K562 (cell line): ENCODE results near the gene IFI30. TPM values are rescaled to one million over a fixed set of nuclear protein-coding genes. Genes with fewer than 3 reads are reported as not detected.
A peak's percentile ranks its signal among the peaks of the same experiment; 100 is the strongest.

Source experiments
- ARID1B ChIP-seq: fragments of 450-650 bp; IDR thresholded peaks from 2 replicates; pipeline ENCODE4 v1.6.1; 2016; ENCODE audit warnings: antibody characterized with exemption, mild to moderate bottlenecking, inconsistent platforms
- BRD4 ChIP-seq: fragments of 200-600 bp; sonication (generic); IDR thresholded peaks from 2 replicates; pipeline ENCODE4 v1.6.1; 2017; ENCODE audit warnings: inconsistent platforms
- DACH1 ChIP-seq: fragments of 450-650 bp; IDR thresholded peaks from 2 replicates; pipeline ENCODE4 v1.6.1; 2018; ENCODE audit not compliant: partially characterized antibody
- ETV1 ChIP-seq: fragments of 450-650 bp; conservative IDR thresholded peaks from 2 replicates; pipeline ENCODE4 v1.6.1; 2016; ENCODE audit warnings: missing genetic modification characterization, control low read depth, low read depth, missing compliant biosample characterization
- EZH2 ChIP-seq: IDR thresholded peaks from 2 replicates; pipeline ENCODE4 v1.6.1; 2012; ENCODE audit warnings: low read depth, mild to moderate bottlenecking, inconsistent platforms, low read length, borderline replicate concordance
- GTF2E2 ChIP-seq: fragments of 200-800 bp; sonication (Bioruptor generic); IDR thresholded peaks from 2 replicates; pipeline ENCODE4 v1.6.1; 2016; ENCODE audit warnings: missing genetic modification characterization, missing compliant biosample characterization
- HLTF ChIP-seq: fragments of 450-650 bp; IDR thresholded peaks from 2 replicates; pipeline ENCODE4 v1.6.1; 2016
- MCM3 ChIP-seq: fragments of 450-650 bp; IDR thresholded peaks from 2 replicates; pipeline ENCODE4 v1.6.1; 2016
- MXI1 ChIP-seq: IDR thresholded peaks from 2 replicates; pipeline ENCODE4 v1.6.1; 2011; ENCODE audit warnings: low read depth, mild to moderate bottlenecking, improper control_type of control experiment, low read length
- PHF21A ChIP-seq: fragments of 450-650 bp; IDR thresholded peaks from 2 replicates; pipeline ENCODE4 v1.6.1; 2017; ENCODE audit warnings: low read depth, borderline replicate concordance
- PURB ChIP-seq: sonication (generic); formaldehyde crosslinking; IDR thresholded peaks from 2 replicates; pipeline ENCODE4 v1.9.0; 2021; ENCODE audit warnings: low read depth, mild to moderate bottlenecking, missing genetic modification reagents
- RBBP5 ChIP-seq: fragments of 200-600 bp; sonication (generic); IDR thresholded peaks from 2 replicates; pipeline ENCODE4 v1.6.1; 2012; ENCODE audit warnings: borderline replicate concordance, mild to moderate bottlenecking, low read length, control low read depth, inconsistent platforms; ENCODE audit not compliant: insufficient read depth, poor library complexity, severe bottlenecking
- RUNX1 ChIP-seq: sonication (generic); IDR thresholded peaks from 2 replicates; pipeline ENCODE4 v1.6.1; 2016; ENCODE audit warnings: antibody characterized with exemption, low read depth
- TOE1 ChIP-seq, 2 experiments: fragments of 450-650 bp in 1 of 2; sonication (generic) in 1 of 2; formaldehyde crosslinking in 1 of 2; IDR thresholded peaks; 2 replicates each; pipeline versions ENCODE4 v1.7.1 to v1.8.0; 2016 to 2022; ENCODE audit warnings: borderline replicate concordance in 2 of 2, mild to moderate bottlenecking in 2 of 2, antibody characterized with exemption in 1 of 2, inconsistent platforms in 1 of 2, low read depth in 1 of 2, missing genetic modification reagents in 1 of 2, moderate library complexity in 1 of 2
- ZFPM2 ChIP-seq: fragments of 250-450 bp; sonication (Bioruptor Pico); IDR thresholded peaks from 2 replicates; pipeline ENCODE4 v1.5.1; 2022; ENCODE audit warnings: mild to moderate bottlenecking
- ZNF174 ChIP-seq: fragments of 250-450 bp; sonication (Bioruptor Pico); IDR thresholded peaks from 2 replicates; pipeline ENCODE4 v1.4.0; 2020; ENCODE audit warnings: mild to moderate bottlenecking
- ZNF436 ChIP-seq: fragments of 250-450, 450-650 bp; sonication (Bioruptor Pico); formaldehyde crosslinking; IDR thresholded peaks from 2 replicates; pipeline ENCODE4 v1.7.0; 2020; ENCODE audit warnings: mild to moderate bottlenecking
- polyA plus RNA-seq, 8 experiments: library from polyadenylated mRNA; depleted of rRNA in 4 of 8; stranded (reverse) in 5 of 8; unstranded in 3 of 8; fragments of >200 nt; fragmentation: Nextera tagmentation in 2 of 8; fragmentation: Illumina TruSeq in 1 of 8; extraction: Ambion mirVana in 2 of 8; extraction: Trizol in 1 of 8; gene quantifications; 2 replicates each; pipeline versions ENCODE4 v1.2.1 to v1.2.3, GENCODE V29; 2011 to 2014; ENCODE audit warnings: inconsistent platforms in 1 of 8, missing spikeins in 1 of 8
- total RNA-seq, 7 experiments: library from RNA; depleted of rRNA in 6 of 7; stranded (reverse); fragments of >200 nt in 6 of 7; fragmentation: Illumina TruSeq in 2 of 7; extraction: Trizol in 2 of 7; gene quantifications; 2 replicates each; pipeline versions ENCODE4 v1.2.1 to v1.2.3, GENCODE V29; 2011 to 2021; ENCODE audit warnings: low replicate concordance in 1 of 7
- TF ChIP-seq, protein P1 (sequence below): fragments of 450-650 bp; IDR thresholded peaks from 2 replicates; pipeline ENCODE4 v1.7.1; 2018; ENCODE audit warnings: mild to moderate bottlenecking, low read depth; ENCODE audit not compliant: partially characterized antibody
- TF ChIP-seq, protein P2 (sequence below): fragments of 450-650 bp; IDR thresholded peaks from 2 replicates; pipeline ENCODE4 v1.6.1; 2017; ENCODE audit warnings: antibody characterized with exemption
- TF ChIP-seq, protein P3 (sequence below): fragments of 450-650 bp; IDR thresholded peaks from 2 replicates; pipeline ENCODE4 v1.6.1; 2016; ENCODE audit warnings: missing biosample characterization, missing genetic modification characterization
- TF ChIP-seq, protein P4 (sequence below): fragments of 250-450 bp; sonication (Bioruptor Pico); IDR thresholded peaks from 2 replicates; pipeline ENCODE4 v1.5.0; 2022; ENCODE audit warnings: mild to moderate bottlenecking

IFI30 gene
- total and polyA plus RNA-seq, 9 of the 15 experiments (the other 6 are each of a cell fraction or from before 2014, with no cell fraction given), result 63.7 to 430 (median 109) TPM

DNA sequence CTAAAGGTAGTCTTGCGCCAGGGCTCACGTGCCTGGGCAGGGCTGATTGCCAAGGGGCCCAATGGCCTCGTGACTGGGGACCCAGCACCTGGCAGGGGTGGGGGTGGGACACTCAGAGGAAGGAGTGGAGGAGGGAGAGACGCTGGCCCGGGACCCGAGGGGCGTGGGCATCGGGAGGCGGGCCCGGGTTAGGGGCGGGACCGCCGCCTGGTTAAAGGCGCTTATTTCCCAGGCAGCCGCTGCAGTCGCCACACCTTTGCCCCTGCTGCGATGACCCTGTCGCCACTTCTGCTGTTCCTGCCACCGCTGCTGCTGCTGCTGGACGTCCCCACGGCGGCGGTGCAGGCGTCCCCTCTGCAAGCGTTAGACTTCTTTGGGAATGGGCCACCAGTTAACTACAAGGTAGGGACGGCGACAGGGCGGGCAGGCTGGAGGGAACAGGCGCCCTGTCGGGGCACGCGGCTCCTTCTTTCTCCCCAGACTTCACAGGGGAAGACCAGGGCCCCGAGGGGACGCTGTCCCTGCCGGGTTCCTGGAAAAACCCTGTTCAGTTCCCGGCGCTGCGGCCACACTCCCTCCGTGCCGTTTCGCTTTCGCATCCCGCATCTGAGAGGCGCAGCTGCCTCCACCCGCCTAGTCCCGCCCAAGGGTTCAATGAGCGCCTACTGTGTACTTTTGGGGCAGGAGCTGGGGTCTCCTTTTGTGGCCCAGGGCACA, at the start of gene IFI30 (continued):
- TF ChIP-seq, protein P1, sequence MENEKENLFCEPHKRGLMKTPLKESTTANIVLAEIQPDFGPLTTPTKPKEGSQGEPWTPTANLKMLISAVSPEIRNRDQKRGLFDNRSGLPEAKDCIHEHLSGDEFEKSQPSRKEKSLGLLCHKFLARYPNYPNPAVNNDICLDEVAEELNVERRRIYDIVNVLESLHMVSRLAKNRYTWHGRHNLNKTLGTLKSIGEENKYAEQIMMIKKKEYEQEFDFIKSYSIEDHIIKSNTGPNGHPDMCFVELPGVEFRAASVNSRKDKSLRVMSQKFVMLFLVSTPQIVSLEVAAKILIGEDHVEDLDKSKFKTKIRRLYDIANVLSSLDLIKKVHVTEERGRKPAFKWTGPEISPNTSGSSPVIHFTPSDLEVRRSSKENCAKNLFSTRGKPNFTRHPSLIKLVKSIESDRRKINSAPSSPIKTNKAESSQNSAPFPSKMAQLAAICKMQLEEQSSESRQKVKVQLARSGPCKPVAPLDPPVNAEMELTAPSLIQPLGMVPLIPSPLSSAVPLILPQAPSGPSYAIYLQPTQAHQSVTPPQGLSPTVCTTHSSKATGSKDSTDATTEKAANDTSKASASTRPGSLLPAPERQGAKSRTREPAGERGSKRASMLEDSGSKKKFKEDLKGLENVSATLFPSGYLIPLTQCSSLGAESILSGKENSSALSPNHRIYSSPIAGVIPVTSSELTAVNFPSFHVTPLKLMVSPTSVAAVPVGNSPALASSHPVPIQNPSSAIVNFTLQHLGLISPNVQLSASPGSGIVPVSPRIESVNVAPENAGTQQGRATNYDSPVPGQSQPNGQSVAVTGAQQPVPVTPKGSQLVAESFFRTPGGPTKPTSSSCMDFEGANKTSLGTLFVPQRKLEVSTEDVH, result no peak
- no peak for TF ChIP-seq PURB (CRISPR knock-in tag)
- TF ChIP-seq RUNX1, result no peak
- no peak for TF ChIP-seq ZNF174
- TF ChIP-seq GTF2E2 (tag), result no peak
- TF ChIP-seq ZNF436 (CRISPR knock-in tag), result no peak
- no peak for TF ChIP-seq BRD4
- no peak for TF ChIP-seq EZH2
- TF ChIP-seq, protein P2, sequence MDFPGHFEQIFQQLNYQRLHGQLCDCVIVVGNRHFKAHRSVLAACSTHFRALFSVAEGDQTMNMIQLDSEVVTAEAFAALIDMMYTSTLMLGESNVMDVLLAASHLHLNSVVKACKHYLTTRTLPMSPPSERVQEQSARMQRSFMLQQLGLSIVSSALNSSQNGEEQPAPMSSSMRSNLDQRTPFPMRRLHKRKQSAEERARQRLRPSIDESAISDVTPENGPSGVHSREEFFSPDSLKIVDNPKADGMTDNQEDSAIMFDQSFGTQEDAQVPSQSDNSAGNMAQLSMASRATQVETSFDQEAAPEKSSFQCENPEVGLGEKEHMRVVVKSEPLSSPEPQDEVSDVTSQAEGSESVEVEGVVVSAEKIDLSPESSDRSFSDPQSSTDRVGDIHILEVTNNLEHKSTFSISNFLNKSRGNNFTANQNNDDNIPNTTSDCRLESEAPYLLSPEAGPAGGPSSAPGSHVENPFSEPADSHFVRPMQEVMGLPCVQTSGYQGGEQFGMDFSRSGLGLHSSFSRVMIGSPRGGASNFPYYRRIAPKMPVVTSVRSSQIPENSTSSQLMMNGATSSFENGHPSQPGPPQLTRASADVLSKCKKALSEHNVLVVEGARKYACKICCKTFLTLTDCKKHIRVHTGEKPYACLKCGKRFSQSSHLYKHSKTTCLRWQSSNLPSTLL, result no peak
- no peak for TF ChIP-seq ARID1B
- no peak for TF ChIP-seq TOE1 (IDR thresholded peaks at IDR 0.05; ENCODE audit: borderline replicate concordance)
- TF ChIP-seq TOE1 (CRISPR knock-in tag; IDR thresholded peaks at IDR 0.05; ENCODE audit: borderline replicate concordance, low read depth), result no peak
- peak; percentile 36; the same call in 1 of the 2 replicates for TF ChIP-seq MXI1
- TF ChIP-seq MCM3, result no peak
- TF ChIP-seq HLTF, result no peak
- TF ChIP-seq DACH1, result no peak
- TF ChIP-seq, protein P3, sequence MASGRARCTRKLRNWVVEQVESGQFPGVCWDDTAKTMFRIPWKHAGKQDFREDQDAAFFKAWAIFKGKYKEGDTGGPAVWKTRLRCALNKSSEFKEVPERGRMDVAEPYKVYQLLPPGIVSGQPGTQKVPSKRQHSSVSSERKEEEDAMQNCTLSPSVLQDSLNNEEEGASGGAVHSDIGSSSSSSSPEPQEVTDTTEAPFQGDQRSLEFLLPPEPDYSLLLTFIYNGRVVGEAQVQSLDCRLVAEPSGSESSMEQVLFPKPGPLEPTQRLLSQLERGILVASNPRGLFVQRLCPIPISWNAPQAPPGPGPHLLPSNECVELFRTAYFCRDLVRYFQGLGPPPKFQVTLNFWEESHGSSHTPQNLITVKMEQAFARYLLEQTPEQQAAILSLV (tag), result no peak
- TF ChIP-seq RBBP5, result peak; percentile 68
- TF ChIP-seq PHF21A, result 0 out of 2 replicates have a peak, but pooled peaks have one; percentile 11
- no peak for TF ChIP-seq ETV1 (tag)
- TF ChIP-seq, protein P4, sequence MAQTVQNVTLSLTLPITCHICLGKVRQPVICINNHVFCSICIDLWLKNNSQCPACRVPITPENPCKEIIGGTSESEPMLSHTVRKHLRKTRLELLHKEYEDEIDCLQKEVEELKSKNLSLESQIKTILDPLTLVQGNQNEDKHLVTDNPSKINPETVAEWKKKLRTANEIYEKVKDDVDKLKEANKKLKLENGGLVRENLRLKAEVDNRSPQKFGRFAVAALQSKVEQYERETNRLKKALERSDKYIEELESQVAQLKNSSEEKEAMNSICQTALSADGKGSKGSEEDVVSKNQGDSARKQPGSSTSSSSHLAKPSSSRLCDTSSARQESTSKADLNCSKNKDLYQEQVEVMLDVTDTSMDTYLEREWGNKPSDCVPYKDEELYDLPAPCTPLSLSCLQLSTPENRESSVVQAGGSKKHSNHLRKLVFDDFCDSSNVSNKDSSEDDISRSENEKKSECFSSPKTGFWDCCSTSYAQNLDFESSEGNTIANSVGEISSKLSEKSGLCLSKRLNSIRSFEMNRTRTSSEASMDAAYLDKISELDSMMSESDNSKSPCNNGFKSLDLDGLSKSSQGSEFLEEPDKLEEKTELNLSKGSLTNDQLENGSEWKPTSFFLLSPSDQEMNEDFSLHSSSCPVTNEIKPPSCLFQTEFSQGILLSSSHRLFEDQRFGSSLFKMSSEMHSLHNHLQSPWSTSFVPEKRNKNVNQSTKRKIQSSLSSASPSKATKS, result no peak
- TF ChIP-seq ZFPM2, result no peak
